GM21528 (cell line): ENCODE data around the gene MACROD1.
A peak's percentile ranks its signal among the peaks of the same experiment; 100 is the strongest.

Experiments
- ATAC-seq: cut with Tn5 transposase; IDR thresholded peaks from one replicate; pipeline ENCODE4 v1.9.1; 2021; ENCODE audit warnings: mild to moderate bottlenecking, moderate library complexity; ENCODE audit not compliant: unreplicated experiment, low FRiP score

Gene MACROD1

DNA sequence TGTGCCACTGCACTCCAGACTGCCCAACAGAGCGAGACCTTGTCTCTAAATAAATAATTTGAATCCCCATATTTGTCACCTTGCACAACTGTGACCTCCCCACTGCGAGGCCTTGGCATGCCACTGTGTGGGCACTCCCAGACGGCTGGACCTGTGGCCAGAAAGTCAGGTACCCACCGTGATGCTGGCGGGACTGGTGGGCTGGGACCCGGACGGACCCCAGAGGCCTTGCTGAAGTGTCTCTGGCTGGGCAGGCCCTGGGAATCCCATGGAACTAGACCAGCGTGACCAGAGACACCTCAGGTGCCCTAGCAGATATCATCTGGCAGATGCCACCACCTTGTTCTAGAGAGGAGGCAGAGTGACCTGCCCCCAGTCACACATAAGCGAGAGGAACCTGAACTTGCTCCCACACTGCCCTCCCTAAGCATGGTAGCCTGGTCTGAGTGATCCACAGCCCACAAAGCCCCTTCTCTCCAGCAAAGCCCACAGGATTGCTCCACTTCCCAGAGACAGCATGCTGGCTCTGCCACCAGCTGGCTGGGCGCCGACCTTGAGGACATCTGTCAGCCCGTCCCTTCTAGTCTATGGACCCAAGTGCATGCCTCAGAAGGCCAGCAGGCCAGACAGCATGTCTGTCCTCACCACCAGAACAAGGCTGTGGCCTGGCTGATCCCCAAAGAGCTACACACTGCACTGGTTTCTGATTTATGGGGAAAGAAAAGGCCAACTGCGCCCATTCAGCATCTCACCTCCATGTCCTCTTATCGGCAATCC lies 9.5 kb downstream of the MACROD1 start:
- no peak for ATAC-seq

DNA sequence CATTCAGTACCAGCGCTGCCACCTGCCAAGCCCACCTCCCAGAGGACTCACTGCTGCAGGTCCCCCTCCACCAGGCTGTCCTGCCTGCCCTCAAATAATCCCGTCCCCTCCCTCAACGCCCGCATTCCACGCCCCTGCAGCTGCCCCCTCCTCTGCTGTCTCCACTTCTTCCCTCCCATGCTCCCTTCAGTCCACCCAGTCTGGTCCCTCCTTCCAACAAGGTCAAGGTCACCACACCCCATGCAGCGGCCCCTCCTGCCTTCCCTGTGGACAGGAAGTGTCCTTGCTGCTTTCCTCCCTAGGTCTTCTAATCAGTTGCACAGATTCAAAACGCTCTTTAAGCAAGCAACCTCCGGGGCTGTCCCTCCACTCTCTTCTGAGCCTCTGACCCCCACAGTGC lies 12.1 kb downstream of the MACROD1 start:
- ATAC-seq = no peak

DNA sequence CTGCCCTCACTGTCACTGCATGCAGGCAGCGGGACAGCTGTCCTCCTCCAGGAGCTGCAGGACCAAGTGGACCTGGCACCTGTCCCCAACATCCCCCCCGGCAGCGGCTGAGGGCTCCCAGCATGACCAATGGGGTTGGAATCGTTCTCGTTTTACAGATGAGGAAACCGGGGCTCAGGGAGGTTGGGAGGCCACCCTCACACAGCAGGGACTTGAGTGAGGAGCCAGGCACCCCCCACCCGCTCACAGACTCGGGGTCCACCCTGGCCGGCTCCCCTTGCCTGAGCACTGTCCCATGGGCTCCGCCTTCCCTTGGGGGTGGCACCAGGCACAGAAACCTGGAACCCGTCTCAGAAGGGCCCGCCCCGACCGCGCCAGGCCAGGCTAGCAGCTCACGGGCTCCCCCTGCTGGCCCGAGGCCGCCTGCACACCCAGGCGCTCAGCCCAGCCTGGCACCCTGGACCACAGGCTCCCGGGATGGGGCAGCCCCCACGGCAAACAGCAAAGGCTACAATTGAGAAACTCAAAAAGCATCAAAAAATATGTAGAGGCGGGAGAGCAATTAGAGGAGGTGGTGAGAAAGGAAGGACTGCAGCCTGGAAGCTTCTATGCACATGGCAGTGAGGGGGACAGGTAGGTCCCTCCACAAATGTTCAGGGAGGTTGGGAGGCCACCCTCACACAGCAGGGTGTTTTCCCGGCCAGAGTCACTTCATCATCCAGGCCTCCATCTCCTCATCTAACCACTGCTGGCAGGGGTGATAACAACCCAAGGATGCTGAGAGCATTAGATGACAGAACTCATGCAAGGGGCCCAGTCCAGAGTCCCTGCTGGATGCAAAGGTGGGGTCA lies 12.8 kb downstream of the MACROD1 start:
- ATAC-seq = peak; percentile 57

DNA sequence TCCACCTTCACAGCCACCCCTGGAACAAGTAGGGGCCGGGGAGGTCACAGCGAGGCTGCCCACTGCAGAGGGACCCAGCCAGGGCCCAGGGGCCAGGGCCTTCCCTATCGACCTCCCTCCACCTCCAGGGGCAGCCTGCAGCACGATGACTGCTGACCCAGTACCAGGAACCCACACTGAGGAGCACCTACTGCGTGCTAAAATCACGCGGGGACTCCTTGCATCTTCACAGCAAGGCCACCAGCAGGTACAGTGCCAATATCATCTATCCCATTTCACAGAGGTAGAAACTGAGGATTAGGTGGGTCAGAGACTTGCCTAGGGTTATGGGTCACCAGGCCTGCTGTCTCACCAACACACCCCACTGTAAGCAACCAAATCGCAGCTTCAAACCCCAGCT lies 14.6 kb downstream of the MACROD1 start:
- no peak for ATAC-seq

DNA sequence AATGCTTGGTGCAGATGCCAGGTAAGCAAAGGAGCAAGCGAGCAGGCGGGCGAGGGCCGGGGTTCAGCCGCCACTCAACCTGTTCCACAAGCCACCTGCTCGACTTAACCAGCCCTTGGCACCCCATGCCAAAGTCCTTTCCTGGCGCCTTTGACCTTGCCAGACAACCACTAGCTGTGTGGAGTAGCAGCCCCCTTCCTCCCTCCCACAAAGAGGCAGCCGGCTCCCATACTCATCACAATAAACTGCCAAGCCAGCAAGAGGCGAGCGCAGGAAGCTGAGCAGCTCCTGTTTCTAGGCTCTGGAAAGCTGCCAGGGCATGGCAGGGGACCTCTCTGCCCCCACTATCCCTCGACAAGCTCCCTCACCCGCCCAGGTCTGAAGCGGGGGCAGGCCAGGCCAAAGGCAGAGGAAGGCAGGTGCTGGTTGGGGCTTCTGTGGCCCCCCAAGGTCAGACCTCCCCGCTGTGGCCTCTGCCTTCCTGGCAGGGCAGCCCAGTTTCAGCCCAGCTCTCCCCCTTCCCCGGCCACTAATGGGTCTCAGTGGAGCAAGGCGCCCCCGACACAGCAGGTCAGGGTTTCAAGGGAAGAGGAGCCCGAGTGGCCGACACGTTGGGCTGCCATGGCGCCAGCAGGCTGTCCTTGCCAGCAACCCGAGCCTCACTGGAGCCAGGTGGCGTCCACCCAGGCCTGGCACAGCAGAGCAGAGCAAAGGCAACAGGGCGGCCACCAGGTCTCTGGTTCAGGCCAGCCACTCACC lies 15.3 kb downstream of the MACROD1 start:
- no peak for ATAC-seq

DNA sequence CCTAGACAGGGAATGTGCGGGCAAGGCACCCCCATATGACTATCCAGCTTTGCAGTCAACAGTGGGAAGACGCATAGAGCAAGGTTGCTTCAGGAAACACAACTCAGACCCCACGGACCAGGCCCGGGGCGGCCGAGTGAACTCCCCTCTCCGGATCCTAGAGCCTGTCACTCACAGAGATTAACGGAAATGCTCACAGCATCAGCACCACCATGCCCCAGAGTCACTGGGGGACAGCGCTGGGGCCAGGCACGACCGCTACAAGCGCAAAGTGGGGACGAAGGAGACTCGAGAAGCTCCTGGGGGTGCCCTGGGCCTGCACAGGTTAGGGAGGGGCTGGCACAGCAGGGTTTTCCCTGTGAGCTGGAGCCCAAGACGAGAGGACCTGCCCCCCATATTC lies 15.9 kb downstream of the MACROD1 start:
- no peak for ATAC-seq

DNA sequence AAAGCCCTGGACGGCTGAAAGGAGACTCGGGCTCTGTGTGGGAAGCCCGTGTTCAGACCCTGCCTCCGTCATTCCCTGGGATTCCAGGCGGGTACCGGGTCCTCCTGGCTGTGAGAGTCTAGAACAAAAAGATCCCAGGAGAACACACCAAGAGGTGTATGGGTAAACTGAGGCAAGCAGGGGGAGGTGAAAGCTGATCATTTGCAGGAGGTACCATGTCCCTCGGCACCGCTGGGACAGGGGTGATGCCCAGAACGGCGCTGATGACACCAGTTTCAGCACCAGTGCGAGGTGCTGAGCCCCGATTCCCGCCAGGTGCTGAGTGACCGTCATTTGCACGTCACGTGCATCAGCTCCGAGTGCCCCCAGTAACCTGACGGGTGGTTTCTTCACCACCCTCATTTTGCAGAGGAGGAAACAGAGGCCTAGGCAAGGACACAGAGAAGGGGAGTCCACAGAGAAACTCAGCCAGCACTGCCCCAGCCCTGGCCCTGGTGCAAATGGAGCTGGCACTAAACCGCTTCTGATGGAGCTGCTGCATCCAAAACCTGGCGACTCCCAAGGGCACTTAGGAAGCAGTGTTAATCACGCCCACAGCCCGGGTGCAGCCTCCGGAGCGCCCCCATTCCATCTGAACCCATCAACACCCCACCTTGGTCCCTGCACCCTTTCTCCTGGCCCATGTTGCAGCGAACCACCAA lies 16.8 kb downstream of the MACROD1 start:
- no peak for ATAC-seq

DNA sequence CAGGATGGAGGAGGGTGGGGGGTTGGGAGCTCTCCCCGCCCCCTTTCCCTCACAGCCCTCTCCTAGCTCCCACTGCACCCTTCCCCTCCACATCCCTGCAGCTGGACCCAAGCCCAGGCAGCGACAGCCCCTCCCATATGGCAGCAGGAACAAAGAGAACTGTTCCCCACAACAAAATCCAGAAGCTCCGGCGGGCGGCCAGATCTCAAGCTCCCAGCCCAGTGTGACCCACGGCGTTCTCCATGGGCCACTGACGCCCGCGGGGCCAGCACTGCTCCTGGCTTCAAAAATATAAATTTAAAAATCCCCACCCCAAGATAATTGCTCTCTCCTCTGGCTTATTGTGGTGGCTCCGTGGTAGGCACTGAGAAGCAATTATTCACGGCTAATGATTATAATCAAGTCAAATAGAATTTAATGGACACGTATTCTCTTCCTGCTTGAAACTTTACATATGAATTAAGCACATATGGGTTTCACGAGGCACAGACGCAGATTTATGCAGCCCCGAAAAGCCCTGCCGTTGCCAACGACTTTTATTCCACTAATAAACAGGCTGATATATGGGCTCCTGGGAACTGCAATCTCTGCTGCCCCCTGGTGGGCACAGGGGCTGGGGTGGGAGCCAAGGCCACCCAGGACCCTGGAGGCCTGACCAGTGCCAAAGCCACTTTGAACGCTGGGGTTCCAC lies 17.5 kb downstream of the MACROD1 start:
- ATAC-seq = no peak

DNA sequence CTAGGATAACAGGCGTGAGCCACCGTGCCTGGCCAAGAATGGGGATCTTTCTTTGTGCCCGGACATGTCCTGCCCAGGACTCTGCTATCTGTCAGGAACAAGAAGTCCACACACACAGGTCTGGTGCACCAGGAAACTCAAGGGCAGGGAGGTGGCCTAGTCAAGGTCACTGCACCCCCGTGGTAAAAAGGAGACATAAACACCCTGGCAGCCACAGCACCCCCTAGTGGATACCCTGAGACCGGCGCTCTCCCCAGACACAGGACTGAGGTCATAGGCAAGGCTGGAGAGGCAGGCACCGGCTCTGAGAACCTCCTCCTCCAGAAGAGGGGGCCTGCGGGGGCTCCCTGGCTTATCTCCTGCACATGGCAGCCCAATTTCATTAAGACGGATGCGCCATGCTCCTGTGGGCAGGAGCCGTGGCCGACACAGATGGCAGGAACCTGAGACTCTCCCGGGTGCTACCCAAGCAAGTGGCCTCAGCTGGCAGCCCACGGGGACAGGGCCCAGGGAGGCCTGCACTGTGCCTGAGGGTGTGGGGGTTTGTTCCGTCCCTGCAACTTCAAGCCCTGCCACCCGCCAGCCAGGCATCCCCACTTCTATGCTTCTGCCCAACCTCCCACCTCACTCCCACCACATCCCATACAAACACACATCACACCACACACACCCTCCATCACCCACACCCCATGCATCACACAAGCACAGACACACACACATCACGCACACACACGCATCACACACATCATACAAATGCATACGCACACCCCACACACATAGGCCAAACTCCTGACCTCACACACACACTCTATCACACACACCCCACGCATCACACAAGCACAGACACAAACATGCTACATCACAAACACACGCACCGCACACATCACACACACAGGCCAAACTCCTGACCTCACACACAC lies 19.6 kb downstream of the MACROD1 start:
- ATAC-seq = no peak

DNA sequence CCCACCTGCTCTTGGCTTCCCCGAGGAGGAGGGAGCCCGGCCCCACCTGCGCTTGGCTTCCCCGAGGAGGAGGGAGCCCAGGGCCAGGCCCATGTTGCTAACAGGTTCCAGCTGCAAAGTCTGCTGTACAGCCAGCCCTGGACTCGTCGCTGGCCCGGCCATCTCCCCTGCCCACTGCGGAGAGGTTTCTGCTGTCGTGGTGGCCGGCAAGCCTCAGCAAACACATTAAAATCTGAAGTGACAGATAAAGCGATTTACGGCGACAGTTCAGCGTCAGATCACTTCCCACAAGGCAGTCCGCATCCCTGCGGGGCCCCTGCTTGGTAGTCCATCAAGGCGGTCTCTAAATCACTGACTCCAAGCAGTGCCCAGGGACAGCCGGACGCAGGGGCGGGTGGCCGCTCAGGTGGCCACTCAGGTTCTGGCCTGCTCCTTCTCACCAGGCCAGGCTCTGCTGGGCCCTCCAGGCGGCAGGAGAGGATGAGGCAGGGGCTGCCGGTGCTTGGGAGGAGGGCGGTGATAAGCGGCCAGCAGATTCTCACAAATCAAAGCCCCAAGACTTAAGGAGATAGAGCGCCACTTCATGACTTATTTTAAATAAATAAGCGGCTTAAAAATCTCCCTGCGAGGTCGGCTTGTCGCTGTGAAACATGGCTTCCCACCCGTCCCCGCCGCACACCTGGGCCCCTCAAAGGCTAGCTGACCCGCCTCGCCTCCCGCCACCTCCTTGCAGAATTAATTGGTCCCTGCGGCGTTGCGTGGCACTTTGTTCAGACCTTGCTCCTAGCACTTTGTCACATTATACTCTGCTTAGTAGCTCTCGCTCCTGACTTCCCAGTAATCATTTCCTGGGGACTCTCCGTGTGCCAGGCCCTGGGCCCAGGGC lies 21.1 kb downstream of the MACROD1 start:
- no peak for ATAC-seq

DNA sequence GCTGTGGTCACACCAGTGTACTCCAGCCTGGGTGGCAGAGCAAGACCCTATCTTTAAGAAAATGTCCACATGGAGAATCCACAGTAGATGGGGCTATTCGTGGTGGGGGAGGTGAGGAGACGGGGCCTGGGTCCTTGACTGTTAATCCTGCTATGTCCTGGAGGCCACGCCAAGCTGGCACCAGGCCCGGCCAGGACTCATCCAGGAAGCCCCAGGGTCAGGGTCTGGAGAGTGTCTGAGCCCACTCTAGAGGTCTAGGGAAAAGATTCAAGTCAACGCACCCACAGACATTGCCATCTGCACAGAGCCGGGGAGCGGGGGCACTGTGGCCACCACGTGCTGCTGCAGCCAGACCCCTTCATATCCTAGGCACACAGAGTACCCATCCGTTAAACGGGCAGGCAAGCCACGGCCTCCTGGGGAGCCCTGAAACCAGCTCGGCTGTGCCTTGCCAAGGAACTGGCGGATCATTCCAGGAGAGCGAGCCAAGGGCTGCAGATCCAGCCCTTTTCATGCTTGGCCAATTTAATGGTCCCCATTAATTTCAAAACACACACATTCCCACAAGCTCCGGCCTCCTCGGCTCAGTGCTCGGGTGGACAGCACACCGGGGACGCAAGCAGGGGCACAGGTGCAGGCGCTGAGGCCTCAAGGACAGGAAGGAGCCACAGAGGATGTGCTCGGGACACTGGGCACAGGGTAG lies 24.7 kb downstream of the MACROD1 start:
- no peak for ATAC-seq

DNA sequence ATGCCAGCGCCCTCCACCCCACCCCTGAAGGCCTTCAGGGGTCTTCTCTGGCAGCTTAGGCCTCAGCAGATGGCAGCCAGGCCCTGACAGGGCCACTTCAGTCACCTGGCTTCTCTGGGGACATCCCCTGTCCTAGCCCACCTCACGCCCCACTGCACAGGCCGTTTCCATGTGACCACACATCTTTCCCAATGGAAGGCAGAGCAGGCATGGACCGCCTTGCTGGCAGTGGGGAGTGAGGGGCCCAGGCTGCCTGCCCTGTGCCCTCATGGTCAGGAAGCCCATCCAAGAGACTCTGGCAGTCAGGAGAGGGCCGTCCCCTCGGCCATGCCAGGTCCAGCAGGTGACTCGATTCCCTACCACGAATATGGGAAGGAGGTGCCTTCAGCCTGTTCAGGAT lies 25.8 kb downstream of the MACROD1 start:
- no peak for ATAC-seq

DNA sequence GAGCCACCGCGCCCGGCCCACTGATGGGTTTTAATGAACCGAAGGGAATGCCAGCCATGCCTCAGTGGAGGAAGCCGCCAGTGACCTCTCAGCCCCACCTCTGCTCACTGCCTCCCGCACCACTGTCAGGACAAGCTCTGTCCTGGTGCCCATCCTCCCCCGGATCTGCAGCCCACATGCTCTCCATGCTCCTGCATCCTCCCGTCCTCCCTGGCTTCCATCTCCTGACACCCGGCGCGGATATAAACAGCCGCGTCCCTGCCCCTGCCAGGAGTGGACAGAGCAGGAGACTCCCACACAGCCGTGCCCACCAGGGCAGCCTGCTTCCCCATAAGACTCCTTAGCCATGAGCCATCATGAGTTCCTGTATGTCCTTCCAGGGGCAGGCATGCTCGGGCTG lies 26.9 kb downstream of the MACROD1 start:
- no peak for ATAC-seq

DNA sequence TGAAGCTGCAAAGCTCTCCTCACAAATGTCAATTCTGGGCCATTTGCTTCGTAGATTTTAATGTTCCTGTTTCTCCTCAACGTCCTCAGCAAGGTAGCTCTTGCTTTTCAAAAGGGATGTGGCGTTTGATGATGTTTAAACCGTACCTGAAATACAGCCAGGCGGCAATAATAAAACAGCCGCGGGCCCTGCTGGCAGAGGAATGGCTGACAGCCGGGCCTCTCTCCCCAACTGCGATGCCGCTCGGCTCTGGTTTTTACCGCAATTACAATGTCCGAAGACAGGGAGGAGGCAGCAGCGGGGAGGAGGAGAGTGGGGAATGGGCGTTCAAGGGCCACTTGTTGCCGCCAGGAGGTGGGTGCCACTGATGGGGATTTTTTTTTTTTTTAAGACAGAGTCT lies 27.5 kb downstream of the MACROD1 start:
- ATAC-seq = no peak

DNA sequence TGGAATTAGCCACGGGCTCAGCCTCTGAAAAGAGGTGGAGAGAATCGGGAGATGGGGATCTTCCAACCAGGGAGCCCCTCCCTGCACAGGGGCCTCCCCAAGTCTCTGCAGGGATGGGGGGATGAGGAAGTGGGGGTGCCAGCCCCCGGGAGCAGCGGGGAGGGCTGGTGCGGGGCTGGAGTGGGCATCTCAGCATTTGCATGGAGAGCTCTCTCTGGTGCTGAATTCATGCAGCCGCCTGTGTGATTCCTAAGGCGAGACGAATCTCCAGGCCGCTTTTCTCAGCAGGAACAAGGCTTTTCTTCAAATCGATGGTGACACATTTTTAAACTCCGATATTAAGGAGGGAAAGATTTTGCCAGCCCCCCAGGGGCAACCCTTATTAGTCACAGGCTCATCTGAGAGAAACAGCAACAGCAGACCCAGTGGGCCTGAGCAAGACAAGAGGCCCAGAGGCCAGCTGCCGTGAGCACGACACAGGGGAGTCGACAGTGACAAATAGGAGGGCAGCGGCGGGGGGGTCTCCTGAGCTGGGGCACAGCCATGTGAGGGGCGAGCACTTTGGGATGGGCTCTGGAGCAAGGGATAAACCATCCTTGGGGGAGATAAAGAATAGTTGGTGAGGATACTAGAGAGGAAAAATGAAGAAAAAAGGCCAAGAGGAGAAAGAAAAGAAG lies 29.0 kb downstream of the MACROD1 start:
- ATAC-seq = no peak

DNA sequence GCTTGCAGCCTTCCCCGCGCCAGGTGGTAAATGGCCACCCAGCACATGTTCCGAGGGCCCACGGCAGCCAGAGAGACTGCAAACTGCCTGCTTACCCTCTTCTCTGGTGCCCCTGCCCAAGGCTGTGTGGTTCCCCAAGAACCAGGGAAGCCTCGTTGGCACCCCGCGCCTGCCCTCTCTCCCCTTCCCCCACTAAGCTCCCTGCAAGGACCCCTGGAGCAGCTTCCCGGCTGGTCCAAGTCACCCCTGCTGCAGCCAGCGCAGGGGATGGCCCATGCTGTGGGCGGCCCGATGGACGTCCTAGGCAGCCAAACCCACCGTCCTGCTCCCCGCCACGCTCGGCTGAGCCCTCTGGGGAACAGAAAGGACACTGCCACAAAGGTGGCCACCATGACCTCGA lies 30.2 kb downstream of the MACROD1 start:
- ATAC-seq = no peak

DNA sequence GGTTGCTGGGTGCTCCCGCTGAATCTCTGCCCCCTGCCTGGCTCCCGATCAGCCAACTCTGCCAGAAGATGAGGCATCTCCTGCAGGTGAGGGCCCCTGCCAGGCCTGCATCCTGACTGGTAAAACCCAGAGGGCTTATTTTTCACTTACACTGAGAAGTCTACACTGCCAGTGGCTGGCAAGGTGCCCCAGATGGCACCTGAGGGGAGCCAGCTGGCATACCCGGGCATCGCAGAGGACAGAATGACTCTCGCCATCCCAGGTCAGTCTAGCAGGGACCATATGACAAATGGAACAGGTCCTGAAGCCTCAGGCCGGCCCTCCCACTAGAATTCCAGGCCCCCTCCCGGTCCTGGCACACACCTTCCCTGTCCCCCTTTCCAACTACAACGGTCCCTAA lies 30.9 kb downstream of the MACROD1 start:
- ATAC-seq = no peak
